Ureter (tissue), 1 donor: ENCODE measurements around the gene PCDHGB1. TPM values are rescaled to one million over a fixed set of nuclear protein-coding genes. Genes with fewer than 3 reads are reported as not detected.
"Not testable (repeated sequence)": the region's sequence is repeated elsewhere in the genome, so short reads cannot be mapped to it uniquely, and the experiment has no call there.

Experiments
- DNase-seq: peaks from one replicate; pipeline ENCODE4 v3.0.0-alpha.2; 2020; ENCODE audit warnings: low spot score
- total RNA-seq: library from RNA; stranded (reverse); gene quantifications from one replicate; pipeline ENCODE4 v1.2.4, GENCODE V29; 2023
- donor health status: DM: yes; HTN: yes; CAD: no.

PCDHGB1 gene
- total RNA-seq, 1 donor from 2014 or later = 3.0 TPM

- not testable (repeated sequence) for DNase-seq
Measured at GRCh38 chr5:141346017-141346416, 3.9 kb upstream of the PCDHGB1 start.

GRCh38 chr5:141351591-141351990 lies 1.7 kb downstream of the PCDHGB1 start:
- no peak for DNase-seq

- DNase-seq = no peak
Measured at GRCh38 chr5:141354900-141355469, 5.1 kb downstream of the PCDHGB1 start, which contains the start of gene PCDHGA4. Gene PCDHGA4, plus strand, starts transcription at chr5:141355021. Its CDS starts 87 bp downstream, at chr5:141355108.

- DNase-seq = no peak
Measured at GRCh38 chr5:141355641-141356040, 5.7 kb downstream of the PCDHGB1 start.

- DNase-seq = no peak
Measured at GRCh38 chr5:141356133-141356532, 6.2 kb downstream of the PCDHGB1 start.

- DNase-seq = no peak
Measured at GRCh38 chr5:141356950-141357349, 7.1 kb downstream of the PCDHGB1 start.

GRCh38 chr5:141359790-141360426 lies 10.0 kb downstream of the PCDHGB1 start, which contains the start of gene PCDHGB2:
Gene PCDHGB2, plus strand, starts transcription at chr5:141359994. Its CDS starts 142 bp downstream, at chr5:141360136.
- DNase-seq = no peak

GRCh38 chr5:141360685-141361084 lies 10.8 kb downstream of the PCDHGB1 start:
- no peak for DNase-seq

GRCh38 chr5:141362719-141363118 lies 12.8 kb downstream of the PCDHGB1 start:
- DNase-seq = no peak

GRCh38 chr5:141363952-141364660 lies 14.2 kb downstream of the PCDHGB1 start, which contains the start of gene PCDHGA5:
Gene PCDHGA5, plus strand, starts transcription at chr5:141364162. Its CDS starts 169 bp downstream, at chr5:141364331.
- no peak for DNase-seq

GRCh38 chr5:141366016-141366896 lies 16.4 kb downstream of the PCDHGB1 start:
- DNase-seq = no peak

GRCh38 chr5:141369994-141370848 lies 20.3 kb downstream of the PCDHGB1 start, which contains the start of gene PCDHGB3:
Gene PCDHGB3, plus strand, starts transcription at chr5:141370242. Its CDS starts 153 bp downstream, at chr5:141370395.
- no peak for DNase-seq

GRCh38 chr5:141371572-141372475 lies 21.9 kb downstream of the PCDHGB1 start:
- DNase-seq = no peak

GRCh38 chr5:141373673-141374317 lies 23.9 kb downstream of the PCDHGB1 start, which contains the start of gene PCDHGA6:
Gene PCDHGA6, plus strand, starts transcription at chr5:141373891. Its CDS starts 193 bp downstream, at chr5:141374084.
- no peak for DNase-seq

- DNase-seq = no peak
Measured at GRCh38 chr5:141374627-141375026, 24.7 kb downstream of the PCDHGB1 start.

- not testable (repeated sequence) for DNase-seq
Measured at GRCh38 chr5:141375444-141376155, 25.7 kb downstream of the PCDHGB1 start.

- no peak for DNase-seq
Measured at GRCh38 chr5:141382469-141383294, 32.8 kb downstream of the PCDHGB1 start, which contains the start of gene PCDHGA7. Gene PCDHGA7, plus strand, starts transcription at chr5:141382742. Its CDS starts 158 bp downstream, at chr5:141382900.
